Measurements from ENCODE around the gene RUNDC1.

The RUNDC1 gene

GRCh38 chr17:42975265-42975664, 5.1 kb upstream of the RUNDC1 start:
- TF ChIP-seq EP300 (IDR thresholded peaks at IDR 0.05; ENCODE audit: borderline replicate concordance) (no peak), CREB1 (IDR thresholded peaks at IDR 0.05; ENCODE audit: low read depth) (no peak), YY1 (IDR thresholded peaks at IDR 0.05; ENCODE audit: low read depth) (no peak), NFIC (IDR thresholded peaks at IDR 0.05) (no peak), FOXM1 (IDR thresholded peaks at IDR 0.05; ENCODE audit: borderline replicate concordance, low read depth) (no peak), RAD21 (IDR thresholded peaks at IDR 0.05; ENCODE audit: low read depth) (no peak), EGR1 (IDR thresholded peaks at IDR 0.05) (no peak), TEAD4 (IDR thresholded peaks at IDR 0.05) (no peak)

- TF ChIP-seq RAD21 (IDR thresholded peaks at IDR 0.05; ENCODE audit: low read depth) (no peak), CREB1 (IDR thresholded peaks at IDR 0.05; ENCODE audit: low read depth) (no peak), TAF1 (IDR thresholded peaks at IDR 0.05; ENCODE audit: low read depth) (no peak)
These were observed 673 bp upstream of the RUNDC1 start, which contains the start of gene PTGES3L for GRCh38 chr17:42979511-42980273. PTGES3L (minus strand) TSS chr17:42980080; CDS start chr17:42980053, 27 bp downstream.

- TF ChIP-seq ZBTB7A (IDR thresholded peaks at IDR 0.05; ENCODE audit: low read depth) (no peak), RAD21 (IDR thresholded peaks at IDR 0.05; ENCODE audit: low read depth) (peak; percentile 26; the same call in 1 of the 2 replicates), MAX (IDR thresholded peaks at IDR 0.05) (peak; percentile 87), TAF1 (IDR thresholded peaks at IDR 0.05; ENCODE audit: low read depth) (0 out of 2 replicates have a peak, but pooled peaks have one; percentile 34)
These were observed 517 bp downstream of the RUNDC1 start for GRCh38 chr17:42980766-42981397.

- TF ChIP-seq NFIC (IDR thresholded peaks at IDR 0.05), result no peak
- TF ChIP-seq CREB1 (IDR thresholded peaks at IDR 0.05; ENCODE audit: low read depth), result no peak
- TF ChIP-seq USF1 (IDR thresholded peaks at IDR 0.05), result no peak
These were observed 1.9 kb downstream of the RUNDC1 start for GRCh38 chr17:42982266-42982665.

- TF ChIP-seq TCF12 (IDR thresholded peaks at IDR 0.05; ENCODE audit: low read depth) (no peak), TAF1 (IDR thresholded peaks at IDR 0.05; ENCODE audit: low read depth) (no peak), YY1 (IDR thresholded peaks at IDR 0.05; ENCODE audit: low read depth) (no peak), CEBPB (IDR thresholded peaks at IDR 0.05) (no peak), REST (IDR thresholded peaks at IDR 0.05; ENCODE audit: low read depth) (no peak), EGR1 (IDR thresholded peaks at IDR 0.05) (no peak), FOXM1 (IDR thresholded peaks at IDR 0.05; ENCODE audit: borderline replicate concordance, low read depth) (no peak), EP300 (IDR thresholded peaks at IDR 0.05; ENCODE audit: borderline replicate concordance) (no peak)
These were observed 4.9 kb downstream of the RUNDC1 start for GRCh38 chr17:42985225-42985624.

- TF ChIP-seq CEBPB (IDR thresholded peaks at IDR 0.05), result no peak
These were observed 8.8 kb downstream of the RUNDC1 start for GRCh38 chr17:42989141-42989540.

- no peak for TF ChIP-seq CREB1 (IDR thresholded peaks at IDR 0.05; ENCODE audit: low read depth)
- TF ChIP-seq MAX (IDR thresholded peaks at IDR 0.05), result no peak
- TF ChIP-seq CEBPB (IDR thresholded peaks at IDR 0.05), result no peak
- no peak for TF ChIP-seq USF1 (IDR thresholded peaks at IDR 0.05)
These were observed 9.6 kb downstream of the RUNDC1 start for GRCh38 chr17:42989726-42990652.

GRCh38 chr17:42991471-42991870, 11.1 kb downstream of the RUNDC1 start:
- no peak for TF ChIP-seq CREB1 (IDR thresholded peaks at IDR 0.05; ENCODE audit: low read depth)
- TF ChIP-seq USF1 (IDR thresholded peaks at IDR 0.05), result no peak
- no peak for TF ChIP-seq EP300 (IDR thresholded peaks at IDR 0.05; ENCODE audit: borderline replicate concordance)
- no peak for TF ChIP-seq ZBTB7A (IDR thresholded peaks at IDR 0.05; ENCODE audit: low read depth)
